ENCODE results near the gene AAMP.

Gene AAMP

DNA sequence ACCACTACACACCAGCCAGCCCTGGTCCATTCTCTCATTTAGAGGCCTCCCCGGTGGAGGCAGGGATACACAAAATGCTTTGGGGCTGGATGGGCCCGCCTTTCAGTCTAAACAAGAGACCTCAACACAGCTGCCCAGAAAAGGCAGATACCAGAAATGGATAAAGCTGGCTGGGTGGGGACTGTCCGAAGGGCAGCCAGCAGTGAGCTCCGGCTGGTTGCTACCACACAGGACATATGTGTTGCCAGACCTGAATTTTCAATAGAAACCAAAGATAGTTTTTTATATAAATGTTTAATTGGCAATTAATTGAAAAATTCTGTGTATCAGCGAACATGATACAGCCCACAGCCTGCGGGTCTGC is 7.7 kb downstream of the AAMP start:
- H3K4me3 ChIP-seq (ENCODE audit: low read depth, low read length), result no peak overlapping the region
- DNase-seq (ENCODE audit: low read depth), result no peak
- TF ChIP-seq, protein P1, sequence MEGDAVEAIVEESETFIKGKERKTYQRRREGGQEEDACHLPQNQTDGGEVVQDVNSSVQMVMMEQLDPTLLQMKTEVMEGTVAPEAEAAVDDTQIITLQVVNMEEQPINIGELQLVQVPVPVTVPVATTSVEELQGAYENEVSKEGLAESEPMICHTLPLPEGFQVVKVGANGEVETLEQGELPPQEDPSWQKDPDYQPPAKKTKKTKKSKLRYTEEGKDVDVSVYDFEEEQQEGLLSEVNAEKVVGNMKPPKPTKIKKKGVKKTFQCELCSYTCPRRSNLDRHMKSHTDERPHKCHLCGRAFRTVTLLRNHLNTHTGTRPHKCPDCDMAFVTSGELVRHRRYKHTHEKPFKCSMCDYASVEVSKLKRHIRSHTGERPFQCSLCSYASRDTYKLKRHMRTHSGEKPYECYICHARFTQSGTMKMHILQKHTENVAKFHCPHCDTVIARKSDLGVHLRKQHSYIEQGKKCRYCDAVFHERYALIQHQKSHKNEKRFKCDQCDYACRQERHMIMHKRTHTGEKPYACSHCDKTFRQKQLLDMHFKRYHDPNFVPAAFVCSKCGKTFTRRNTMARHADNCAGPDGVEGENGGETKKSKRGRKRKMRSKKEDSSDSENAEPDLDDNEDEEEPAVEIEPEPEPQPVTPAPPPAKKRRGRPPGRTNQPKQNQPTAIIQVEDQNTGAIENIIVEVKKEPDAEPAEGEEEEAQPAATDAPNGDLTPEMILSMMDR (IDR thresholded peaks at IDR 0.05; ENCODE audit: control insufficient read depth, extremely low read depth, insufficient read depth), result no peak

DNA sequence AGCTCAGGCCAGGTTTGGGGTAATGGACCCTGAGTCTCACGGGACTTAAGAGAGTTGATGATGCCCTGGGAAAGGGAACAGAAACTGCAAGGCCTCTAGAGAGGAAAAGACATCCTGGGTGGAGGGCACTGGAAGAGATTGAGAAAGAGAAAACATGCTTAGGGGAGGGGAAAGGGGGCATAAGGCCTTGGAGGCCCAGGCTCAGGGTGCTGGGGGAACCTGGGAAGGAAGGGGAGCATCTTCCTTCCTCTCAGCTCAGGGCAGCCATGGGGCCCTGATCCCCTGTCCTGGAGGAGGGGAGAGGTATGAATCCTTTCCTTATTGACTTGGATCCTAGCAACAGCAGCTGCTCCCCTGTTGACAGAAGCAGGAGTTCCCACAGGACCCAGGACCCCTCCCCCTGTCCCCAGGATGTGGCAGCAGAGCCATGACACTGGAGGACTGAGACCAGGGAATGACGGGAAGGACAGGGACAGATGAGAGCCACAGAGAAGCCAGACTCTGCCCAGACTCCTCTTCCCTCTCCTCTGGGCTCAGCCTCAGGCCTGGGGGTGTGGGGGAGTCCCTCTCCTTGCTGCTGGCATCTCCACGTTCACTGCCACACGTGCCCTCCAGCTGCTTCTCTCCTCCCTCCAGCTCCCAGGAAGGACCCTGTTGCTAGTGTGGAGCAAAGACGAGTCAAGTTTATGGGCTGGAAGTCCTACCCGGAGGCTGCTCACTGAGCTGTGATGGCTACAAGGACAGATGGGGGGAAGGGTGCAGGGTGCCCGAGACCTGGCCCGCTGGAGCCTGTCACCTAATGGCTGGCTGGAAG is 8.3 kb downstream of the AAMP start:
- H3K4me3 ChIP-seq (ENCODE audit: low read depth, low read length), result no peak overlapping the region
- TF ChIP-seq, protein P1 (IDR thresholded peaks at IDR 0.05; ENCODE audit: control insufficient read depth, extremely low read depth, insufficient read depth), result no peak
- DNase-seq (ENCODE audit: low read depth), result no peak

DNA sequence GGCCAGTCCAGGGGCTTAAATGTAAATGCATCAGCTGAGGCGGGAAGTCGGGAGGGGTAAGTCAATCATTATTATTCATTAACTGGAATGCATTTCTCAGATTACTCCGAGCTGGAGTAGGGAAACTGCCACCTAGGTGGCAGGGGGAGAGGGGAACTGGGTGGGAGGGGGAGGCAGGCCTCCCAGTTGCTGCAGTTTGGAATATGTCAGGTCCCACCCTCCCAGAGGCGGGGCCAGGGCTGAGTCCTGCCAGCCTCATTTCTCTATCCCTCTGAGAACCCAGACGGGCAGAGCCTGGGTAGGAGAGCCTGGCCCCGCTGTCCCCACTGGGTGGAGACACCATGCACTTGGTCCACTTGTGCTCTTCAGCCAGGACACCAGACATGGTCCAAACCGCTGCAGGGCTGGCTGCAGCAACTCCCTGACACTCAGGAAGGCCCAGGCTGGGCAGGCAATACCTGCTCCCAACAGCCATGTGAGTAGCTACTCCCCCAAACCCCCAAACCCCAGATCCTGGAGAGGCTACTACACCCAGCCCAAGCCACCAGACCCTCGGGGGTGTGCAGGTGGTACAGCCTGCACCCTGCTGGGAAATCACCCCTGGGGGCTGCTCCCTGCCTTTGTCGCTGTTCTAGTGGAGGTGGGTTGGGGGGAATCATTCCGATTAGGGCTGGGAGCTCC is 9.1 kb downstream of the AAMP start, which contains the start of gene GPBAR1:
Gene GPBAR1, plus strand, starts transcription at position 274 of the 681 bp plus-strand sequence. CDS start 1,710 bp downstream, outside the sequence.
- TF ChIP-seq, protein P1 (IDR thresholded peaks at IDR 0.05; ENCODE audit: control insufficient read depth, extremely low read depth, insufficient read depth), result 0 out of 2 replicates have a peak, but pooled peaks have one; percentile 7
- H3K4me3 ChIP-seq (ENCODE audit: low read depth, low read length), result no peak within 1 kb of the TSS
- DNase-seq (ENCODE audit: low read depth), result no peak

- H3K4me3 ChIP-seq (ENCODE audit: low read depth, low read length), result no peak overlapping the region
- TF ChIP-seq, protein P1 (IDR thresholded peaks at IDR 0.05; ENCODE audit: control insufficient read depth, extremely low read depth, insufficient read depth), result no peak
- DNase-seq (ENCODE audit: low read depth), result no peak
Observed at GRCh38 chr2:218260166-218260565, 9.8 kb downstream of the AAMP start.

DNA sequence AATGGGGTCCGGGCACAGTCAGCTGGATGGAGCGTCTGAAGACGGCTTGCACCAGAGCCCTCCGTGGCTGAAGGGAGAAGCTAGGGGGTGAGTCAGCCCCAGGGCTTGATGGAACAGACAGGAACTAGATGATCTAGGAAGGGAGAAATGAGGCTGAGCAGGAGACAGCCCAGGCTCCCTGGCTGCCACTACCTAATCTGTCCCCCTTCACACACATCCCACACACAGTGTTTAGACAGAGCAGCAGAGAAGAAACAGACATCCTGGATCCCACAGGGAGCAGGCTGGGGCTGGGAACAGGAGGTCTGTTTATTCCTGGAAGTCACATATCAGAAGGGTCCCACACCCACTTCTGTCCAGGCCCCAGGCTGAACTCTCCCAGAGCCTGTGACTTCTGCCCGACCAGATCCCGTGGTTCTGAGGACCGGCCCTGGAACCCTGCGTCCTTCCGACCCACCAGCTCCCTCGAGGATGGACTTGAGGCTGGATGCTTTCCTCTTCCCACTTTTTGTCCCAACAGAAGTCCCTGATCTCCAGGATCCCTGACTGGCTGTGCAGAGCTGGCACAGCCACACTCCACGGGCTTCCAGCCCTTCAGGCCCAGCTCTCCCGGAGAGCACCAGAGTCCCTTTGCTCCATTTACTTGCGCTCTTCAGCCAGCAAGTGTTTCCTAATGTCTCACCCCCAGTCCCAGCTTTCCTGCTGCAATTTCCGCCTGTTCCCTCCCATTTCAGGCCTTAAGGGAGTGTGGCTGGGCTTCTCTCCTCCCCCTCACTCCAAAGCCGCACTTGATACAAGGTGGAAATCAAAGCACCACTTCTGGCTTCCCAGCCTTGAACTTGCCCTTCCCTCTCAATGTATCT is 10.6 kb downstream of the AAMP start:
- H3K4me3 ChIP-seq (ENCODE audit: low read depth, low read length), result no peak overlapping the region
- TF ChIP-seq, protein P1 (IDR thresholded peaks at IDR 0.05; ENCODE audit: control insufficient read depth, extremely low read depth, insufficient read depth), result no peak
- DNase-seq (ENCODE audit: low read depth), result no peak

DNA sequence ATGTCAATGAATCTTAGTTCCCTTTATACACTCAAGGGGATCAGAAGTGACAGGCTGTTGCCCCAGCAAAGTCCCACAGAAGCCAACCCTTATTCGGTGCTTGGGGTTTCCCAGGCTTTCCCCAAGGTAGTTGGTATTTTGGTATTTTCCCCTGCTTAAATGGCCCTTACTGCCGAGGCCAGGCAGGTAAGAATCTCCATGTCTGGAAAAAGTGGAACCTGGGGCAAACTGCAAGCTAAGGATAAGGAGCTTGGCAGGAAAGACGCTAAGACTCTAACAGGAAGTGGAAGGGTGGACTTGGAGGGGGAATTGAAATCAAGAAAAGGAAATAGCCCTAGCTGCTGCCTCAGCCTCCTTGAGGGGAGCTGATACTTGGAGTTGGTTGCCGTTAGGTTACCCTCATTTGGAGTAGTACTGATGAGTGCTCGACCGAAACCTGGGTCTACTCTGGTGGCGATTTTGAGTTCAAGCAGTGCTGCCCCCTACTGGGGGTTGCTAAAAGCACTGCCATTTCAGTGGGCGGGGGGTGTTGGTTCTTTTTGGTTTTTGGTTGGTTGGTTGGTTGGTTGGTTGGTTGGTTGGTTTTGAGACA is 12.5 kb downstream of the AAMP start:
- no peak for DNase-seq (ENCODE audit: low read depth)
- H3K4me3 ChIP-seq (ENCODE audit: low read depth, low read length), result no peak overlapping the region
- TF ChIP-seq, protein P1 (IDR thresholded peaks at IDR 0.05; ENCODE audit: control insufficient read depth, extremely low read depth, insufficient read depth), result peak; percentile 35; the same call in 1 of the 2 replicates
